Loucy (cell line): ENCODE measurements around the gene CD36.

Experiments used
- H2AFZ ChIP-seq: fragments of 200-600 bp; sonication (generic); 2 replicates; pipeline ENCODE4 v1.6.0; 2016; ENCODE audit warnings: antibody characterized with exemption, mild to moderate bottlenecking, low read length, moderate library complexity
- H3F3A ChIP-seq: fragments of 200-600 bp; 2 replicates; pipeline ENCODE4 v1.6.0; 2016; ENCODE audit warnings: antibody characterized with exemption, low read depth, mild to moderate bottlenecking
- H3K27me3 ChIP-seq: fragments of 200-600 bp; sonication (generic); 2 replicates; pipeline ENCODE4 v1.6.1; 2014; ENCODE audit warnings: low read length, mild to moderate bottlenecking; ENCODE audit not compliant: insufficient read depth, poor library complexity, severe bottlenecking
- H3K36me3 ChIP-seq: fragments of 200-600 bp; sonication (generic); 2 replicates; pipeline ENCODE4 v1.6.1; 2016; ENCODE audit warnings: low read length; ENCODE audit not compliant: insufficient read depth
- H3K4me1 ChIP-seq: fragments of 200-600 bp; sonication (generic); 2 replicates; pipeline ENCODE4 v1.5.1; 2014; ENCODE audit warnings: low read length, mild to moderate bottlenecking; ENCODE audit not compliant: insufficient read depth, poor library complexity, severe bottlenecking
- H3K4me2 ChIP-seq: fragments of 200-600 bp; sonication (generic); 2 replicates; pipeline ENCODE4 v1.6.0; 2014; ENCODE audit warnings: antibody characterized with exemption, low read length, low read depth, mild to moderate bottlenecking; ENCODE audit not compliant: poor library complexity, severe bottlenecking
- H3K4me3 ChIP-seq: fragments of 200-600 bp; sonication (generic); 2 replicates; pipeline ENCODE4 v1.5.1; 2014; ENCODE audit warnings: low read length, mild to moderate bottlenecking, mixed read lengths; ENCODE audit not compliant: poor library complexity, severe bottlenecking
- H3K79me2 ChIP-seq: fragments of 200-600 bp; sonication (generic); 2 replicates; pipeline ENCODE4 v1.6.1; 2014; ENCODE audit warnings: low read length; ENCODE audit not compliant: insufficient read depth
- H3K9ac ChIP-seq: fragments of 200-600 bp; sonication (generic); 2 replicates; pipeline ENCODE4 v1.6.0; 2014; ENCODE audit warnings: mild to moderate bottlenecking, low read depth, low read length, moderate library complexity; ENCODE audit not compliant: poor library complexity, severe bottlenecking
- H3K9me2 ChIP-seq: fragments of 200-600 bp; sonication (generic); replicated peaks from 2 replicates; pipeline ENCODE4 v1.6.1; 2016; ENCODE audit warnings: low read depth, low read length, mixed read lengths
- H3K9me3 ChIP-seq: fragments of 200-600 bp; sonication (generic); 2 replicates; pipeline ENCODE4 v1.6.1; 2014; ENCODE audit warnings: mild to moderate bottlenecking, antibody characterized with exemption, low read length, low read depth; ENCODE audit not compliant: insufficient read depth
- H4K20me1 ChIP-seq: fragments of 200-600 bp; sonication (generic); 2 replicates; pipeline ENCODE4 v1.6.0; 2014; ENCODE audit warnings: antibody characterized with exemption, low read length, mild to moderate bottlenecking; ENCODE audit not compliant: insufficient read depth, poor library complexity, severe bottlenecking
- CTCF ChIP-seq: fragments of 200-600 bp; sonication (generic); conservative IDR thresholded peaks from 2 replicates; pipeline ENCODE4 v1.5.1; 2014; ENCODE audit warnings: mild to moderate bottlenecking, antibody characterized with exemption, low read length
- EZH2phosphoT487 ChIP-seq: fragments of 200-600 bp; IDR thresholded peaks from 2 replicates; pipeline ENCODE4 v1.6.1; 2018; ENCODE audit warnings: antibody characterized with exemption, mild to moderate bottlenecking, moderate library complexity, borderline replicate concordance

CD36 gene

DNA sequence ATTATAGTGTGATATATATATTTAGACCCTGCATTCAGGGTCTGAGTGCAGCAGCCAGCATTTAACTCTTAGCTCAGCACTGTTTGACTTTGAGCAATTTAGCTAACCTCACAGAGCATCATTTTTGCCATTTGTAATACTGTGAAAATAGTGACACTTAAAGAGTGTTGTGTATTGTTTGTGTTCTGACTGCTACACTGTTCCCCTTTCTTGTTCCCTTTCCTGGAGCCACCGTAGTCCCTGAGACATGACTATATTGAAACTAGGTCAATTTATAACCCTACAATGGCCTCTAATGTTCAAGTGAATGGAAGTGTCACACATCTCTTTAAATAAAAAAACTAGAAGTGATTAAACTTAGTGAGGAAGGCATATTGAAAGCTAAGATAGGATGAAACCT, 20.3 kb upstream of the CD36 start:
- no peaks in the 10 kb centered on the region for H3K9me2 ChIP-seq
- H3K27me3 ChIP-seq = no peaks in the 10 kb centered on the region
- no peaks in the 10 kb centered on the region for H3K9me3 ChIP-seq
- H2AFZ ChIP-seq = no peak overlapping the region
- no peak overlapping the region for H3K9ac ChIP-seq
- H3K36me3 ChIP-seq = no peaks in the 10 kb centered on the region
- H4K20me1 ChIP-seq = no peaks in the 10 kb centered on the region
- no peaks in the 10 kb centered on the region for H3K4me1 ChIP-seq
- no peak overlapping the region for H3K4me3 ChIP-seq
- H3K79me2 ChIP-seq = no peaks in the 10 kb centered on the region
- no peak overlapping the region for H3K4me2 ChIP-seq
- TF ChIP-seq EZH2phosphoT487 = no peak
- TF ChIP-seq CTCF = no peak
- H3F3A ChIP-seq = no peaks in the 10 kb centered on the region

DNA sequence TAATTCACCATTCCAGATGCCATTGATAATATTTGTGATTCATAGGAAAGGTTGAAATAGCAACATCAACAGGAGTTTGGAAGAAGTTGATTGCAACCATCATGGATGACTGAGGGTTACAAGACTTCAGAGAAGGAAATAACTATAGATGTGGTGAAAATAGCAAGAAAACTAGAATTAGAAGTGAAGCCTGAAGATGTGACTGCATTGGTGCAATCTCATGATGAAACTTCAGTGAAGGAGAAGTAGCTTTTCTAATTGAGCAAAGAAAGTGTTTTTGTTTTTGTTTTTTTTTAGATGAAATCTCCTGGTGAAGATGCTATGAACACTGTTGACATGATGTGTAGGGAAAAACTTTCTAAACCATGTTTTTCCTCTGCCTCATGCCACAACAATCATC, 18.7 kb upstream of the CD36 start:
- H3K9me2 ChIP-seq = no peaks in the 10 kb centered on the region
- H3K4me3 ChIP-seq = no peak overlapping the region
- no peaks in the 10 kb centered on the region for H3K27me3 ChIP-seq
- no peak overlapping the region for H3K9ac ChIP-seq
- H2AFZ ChIP-seq = no peak overlapping the region
- no peak overlapping the region for H3K4me2 ChIP-seq
- H3F3A ChIP-seq = no peaks in the 10 kb centered on the region
- TF ChIP-seq CTCF = no peak
- TF ChIP-seq EZH2phosphoT487 = no peak
- no peaks in the 10 kb centered on the region for H4K20me1 ChIP-seq
- H3K9me3 ChIP-seq = no peaks in the 10 kb centered on the region
- H3K79me2 ChIP-seq = no peaks in the 10 kb centered on the region
- H3K4me1 ChIP-seq = no peaks in the 10 kb centered on the region
- no peaks in the 10 kb centered on the region for H3K36me3 ChIP-seq

- Histone ChIP-seq H3K36me3 (no peaks in the 10 kb centered on the region), H3K9ac (no peak overlapping the region), H3K4me1 (no peaks in the 10 kb centered on the region), H3K9me2 (no peaks in the 10 kb centered on the region), H3K4me3 (no peak overlapping the region), H2AFZ (no peak overlapping the region), H3K4me2 (no peak overlapping the region), H4K20me1 (no peaks in the 10 kb centered on the region), H3K9me3 (no peaks in the 10 kb centered on the region), H3F3A (no peaks in the 10 kb centered on the region), H3K27me3 (no peaks in the 10 kb centered on the region), H3K79me2 (no peaks in the 10 kb centered on the region)
- TF ChIP-seq EZH2phosphoT487 (no peak), CTCF (no peak)
These were observed 15.9 kb upstream of the CD36 start for GRCh38 chr7:80622541-80622940.
